GM18520 (cell line): ENCODE results near the gene MRTFA.
"Not testable (repeated sequence)": the region's sequence is repeated elsewhere in the genome, so short reads cannot be mapped to it uniquely, and the experiment has no call there.

Experiments
- ATAC-seq: cut with Tn5 transposase; IDR thresholded peaks from one replicate; pipeline ENCODE4 v1.9.1; 2021; ENCODE audit not compliant: unreplicated experiment

MRTFA gene

DNA sequence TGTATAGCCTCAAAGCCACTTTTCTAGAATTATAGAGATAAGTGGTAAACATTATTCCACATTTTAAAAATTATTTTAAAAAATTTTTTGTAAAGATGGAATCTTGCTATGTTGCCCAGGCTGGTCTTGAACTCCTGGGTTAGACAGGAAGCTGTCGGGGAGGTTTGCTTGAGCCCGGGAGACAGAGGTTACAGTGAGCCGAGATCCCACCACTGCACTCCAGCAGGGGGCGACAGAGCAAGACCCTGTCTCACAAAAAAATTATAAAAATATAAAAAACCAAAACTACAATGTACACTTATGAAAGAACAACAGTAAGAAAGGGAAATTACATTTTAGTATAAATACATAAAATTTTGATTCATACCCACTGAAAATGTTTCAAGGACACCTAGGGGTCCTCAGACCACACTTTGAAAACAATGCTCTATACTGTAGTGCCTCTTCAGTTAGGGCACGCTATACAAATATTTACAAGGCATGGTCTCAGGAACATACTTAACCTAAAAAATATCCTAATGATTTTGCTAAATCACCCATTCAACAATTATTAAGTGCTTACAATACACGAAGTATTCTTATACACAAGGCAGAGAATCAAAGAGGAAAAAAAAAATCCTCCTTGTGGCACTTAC lies 111.2 kb downstream of the MRTFA start:
- no peak for ATAC-seq

DNA sequence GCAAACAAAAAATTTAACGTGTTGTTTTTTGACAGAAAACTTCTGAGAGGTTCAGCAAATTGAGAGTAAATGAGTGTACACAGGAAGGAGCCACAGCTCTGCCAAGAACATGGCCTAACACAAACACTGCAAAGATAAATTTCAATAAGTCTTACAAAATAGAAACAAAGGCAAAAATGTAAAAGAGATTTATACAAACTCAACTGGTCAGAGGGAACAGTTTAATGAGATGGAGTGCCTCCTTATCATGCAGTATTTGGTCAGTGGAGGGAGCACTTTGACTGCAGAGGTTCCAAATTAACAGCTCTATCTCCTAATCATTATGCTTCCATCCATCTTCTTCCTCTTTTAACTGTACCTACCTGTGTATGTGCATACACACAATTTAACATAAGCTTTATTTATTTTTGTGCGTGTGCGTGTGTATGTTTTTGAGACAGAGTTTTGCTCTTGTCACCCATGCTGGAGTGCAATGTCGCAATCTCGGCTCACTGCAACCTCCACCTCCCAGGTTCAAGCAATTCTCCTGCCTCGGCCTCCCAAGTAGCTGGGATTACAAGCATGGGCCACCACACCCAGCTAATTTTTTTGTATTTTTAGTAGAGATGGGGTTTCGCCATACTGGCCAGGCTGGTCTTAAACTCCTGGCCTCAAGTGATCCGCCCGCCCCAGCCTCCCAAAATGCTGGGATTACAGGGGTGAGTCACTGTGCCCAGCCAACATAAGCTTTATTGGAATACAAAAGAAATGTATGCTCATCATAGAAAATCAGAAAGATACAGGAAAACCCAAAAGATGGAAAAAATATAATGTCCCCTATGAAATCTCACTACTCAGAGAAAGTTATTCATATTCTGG lies 111.9 kb downstream of the MRTFA start:
- no peak for ATAC-seq

DNA sequence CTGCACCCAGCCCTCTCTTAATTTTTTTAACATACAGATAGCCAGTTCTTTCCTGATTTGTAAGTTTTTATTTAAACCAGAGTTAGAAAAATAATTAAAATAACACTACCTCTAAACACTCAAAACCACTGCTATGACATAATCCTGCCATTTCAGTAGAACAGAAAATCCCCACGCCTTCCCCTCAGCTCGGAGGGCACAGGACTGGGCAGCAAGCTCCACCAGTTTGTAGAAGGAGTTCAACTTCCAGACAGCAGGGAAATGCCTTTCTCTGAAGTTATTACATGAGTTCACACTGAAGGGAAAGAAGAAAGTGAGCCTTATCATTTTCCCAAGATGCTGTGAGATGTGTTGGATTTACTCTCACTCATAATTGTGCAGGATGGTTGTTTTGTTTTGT lies 114.4 kb downstream of the MRTFA start:
- ATAC-seq = no peak

DNA sequence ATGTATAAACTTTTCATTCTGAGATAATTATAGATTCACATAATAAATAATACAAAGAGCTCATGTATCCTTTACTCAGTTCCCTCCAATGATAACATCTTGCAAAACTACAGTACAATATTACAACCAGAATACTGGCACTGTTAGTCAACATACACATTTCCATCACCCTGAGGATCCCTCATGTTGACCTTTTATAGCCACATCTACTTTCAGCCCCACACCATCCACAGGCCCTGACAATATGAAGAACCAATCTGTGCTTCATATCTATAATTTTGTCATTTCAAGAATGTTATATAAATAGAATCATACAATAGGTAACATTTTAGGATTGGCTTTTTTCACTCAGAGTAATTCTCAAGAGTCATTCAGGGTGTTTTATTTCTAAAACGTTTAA lies 115.5 kb downstream of the MRTFA start:
- ATAC-seq = no peak

DNA sequence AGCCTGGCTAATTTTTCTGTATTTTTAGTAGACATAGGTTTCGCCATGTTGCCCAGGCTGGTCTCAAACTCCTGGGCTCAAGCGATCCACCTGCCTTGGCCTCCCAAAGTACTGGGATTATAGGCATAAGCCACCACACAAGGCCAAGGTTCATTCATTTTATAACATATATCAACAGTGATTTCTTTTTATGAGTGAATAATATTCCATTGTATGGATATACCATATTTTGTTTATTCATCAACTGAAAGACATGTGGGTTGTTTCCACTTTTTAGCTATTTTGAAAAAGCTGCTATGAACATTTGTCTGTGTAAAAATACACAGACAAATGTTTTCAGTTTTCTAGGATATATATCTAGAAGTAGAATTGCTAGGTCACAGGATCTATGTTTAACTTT lies 116.0 kb downstream of the MRTFA start:
- no peak for ATAC-seq

DNA sequence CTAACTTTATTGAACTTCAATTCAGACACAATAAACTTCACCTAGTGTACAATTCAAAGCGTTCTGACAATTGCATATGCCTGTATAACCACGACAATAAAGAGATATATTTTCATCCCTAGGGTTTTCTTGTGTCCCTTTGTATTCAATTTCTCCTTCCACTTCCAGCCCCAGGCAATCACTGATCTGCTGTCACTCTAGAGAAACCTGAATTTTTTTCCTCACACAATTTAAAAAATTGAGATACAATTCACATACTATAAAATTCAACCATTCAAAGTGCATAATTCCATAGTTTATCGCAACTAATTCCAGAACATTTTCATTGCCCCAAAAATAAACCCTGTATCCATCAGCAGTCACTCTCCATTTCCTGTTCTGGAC lies 116.6 kb downstream of the MRTFA start:
- no peak for ATAC-seq

DNA sequence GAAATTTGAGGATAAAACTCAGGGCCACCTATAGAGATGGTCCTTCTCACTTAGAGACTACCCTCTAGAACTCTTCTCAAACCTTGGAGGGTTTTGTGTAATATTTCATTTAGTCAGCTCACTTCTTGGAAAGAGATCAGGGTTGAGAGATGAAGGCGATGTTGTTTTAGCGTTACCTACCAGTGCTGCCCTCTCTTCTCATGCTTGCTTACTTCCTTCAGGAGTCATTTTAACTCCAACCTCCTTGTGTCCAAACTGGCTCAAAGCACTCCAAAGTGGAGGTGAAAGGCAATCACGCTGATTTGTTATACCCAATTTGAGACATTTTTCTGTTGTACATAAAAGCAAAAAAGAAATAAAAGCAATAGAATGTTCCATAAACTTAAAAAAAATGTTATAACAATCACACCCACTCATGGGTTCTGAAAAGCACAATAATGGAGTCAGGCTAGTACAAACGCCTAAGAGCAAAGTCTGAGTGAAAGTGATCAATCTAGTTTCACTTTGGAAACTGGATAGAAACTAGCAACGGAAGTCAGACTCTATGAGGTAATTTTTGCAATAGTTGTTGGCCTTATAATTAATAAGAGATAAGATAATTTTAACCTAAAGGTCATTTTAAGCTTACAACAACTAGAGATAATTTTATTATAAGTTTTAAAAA lies 117.1 kb downstream of the MRTFA start:
- peak; percentile 61 for ATAC-seq

DNA sequence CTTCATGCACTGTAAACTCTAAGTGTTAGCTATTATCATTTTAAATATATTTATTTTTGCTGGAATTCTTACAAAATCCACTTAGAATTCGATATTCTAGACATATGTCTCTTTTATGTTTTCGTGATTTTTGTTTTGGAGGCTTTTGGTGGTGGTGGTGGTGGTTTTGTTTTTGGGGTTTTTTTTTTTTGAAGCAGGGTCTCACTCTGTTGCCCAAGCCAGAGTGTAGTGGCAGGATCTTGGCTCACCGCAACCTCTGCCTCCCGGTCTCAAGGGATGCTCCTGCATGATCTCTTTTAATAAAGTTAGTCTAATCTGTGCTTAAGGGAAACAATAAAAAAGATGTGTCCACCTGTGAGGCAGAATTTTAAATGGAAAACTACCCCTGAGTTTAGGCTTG lies 117.7 kb downstream of the MRTFA start:
- ATAC-seq = no peak

DNA sequence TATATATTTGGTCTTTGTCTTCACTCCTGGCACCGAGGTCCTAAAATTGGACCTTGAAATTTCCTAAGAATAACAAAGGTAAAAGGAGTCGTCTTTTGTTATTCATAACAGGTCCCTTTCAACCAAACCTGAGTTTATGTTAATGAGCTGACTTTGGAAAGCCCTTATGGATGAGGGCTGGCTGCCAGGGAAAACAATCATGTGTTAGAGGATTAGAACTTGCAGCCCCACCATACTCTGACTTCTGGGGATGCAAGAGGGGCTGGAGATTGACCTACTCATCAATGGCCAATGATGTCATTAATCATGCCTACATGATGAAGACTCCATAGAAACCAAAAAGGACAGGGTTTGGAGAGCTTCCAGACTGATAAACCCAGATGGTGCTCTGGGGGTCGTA lies 118.9 kb downstream of the MRTFA start:
- no peak for ATAC-seq

DNA sequence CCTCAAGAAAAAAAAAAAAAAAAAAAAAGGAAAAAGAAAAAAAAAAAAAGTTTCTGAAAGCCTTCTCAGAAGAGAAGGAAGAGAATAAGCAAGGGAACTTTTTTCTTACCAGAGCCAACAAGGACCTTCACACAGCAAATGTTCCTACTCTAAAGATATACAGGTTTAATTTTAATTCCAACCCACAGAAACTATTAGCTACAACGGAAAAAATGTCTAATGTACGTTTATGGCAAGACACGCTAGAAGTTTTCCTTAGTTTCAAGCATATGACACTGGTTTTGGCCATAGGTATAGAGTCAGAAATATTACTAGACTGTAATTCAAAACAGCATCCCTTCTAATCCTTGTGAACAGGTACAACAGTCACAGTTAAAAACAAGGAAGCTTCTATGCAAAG lies 120.1 kb downstream of the MRTFA start:
- ATAC-seq = no peak

DNA sequence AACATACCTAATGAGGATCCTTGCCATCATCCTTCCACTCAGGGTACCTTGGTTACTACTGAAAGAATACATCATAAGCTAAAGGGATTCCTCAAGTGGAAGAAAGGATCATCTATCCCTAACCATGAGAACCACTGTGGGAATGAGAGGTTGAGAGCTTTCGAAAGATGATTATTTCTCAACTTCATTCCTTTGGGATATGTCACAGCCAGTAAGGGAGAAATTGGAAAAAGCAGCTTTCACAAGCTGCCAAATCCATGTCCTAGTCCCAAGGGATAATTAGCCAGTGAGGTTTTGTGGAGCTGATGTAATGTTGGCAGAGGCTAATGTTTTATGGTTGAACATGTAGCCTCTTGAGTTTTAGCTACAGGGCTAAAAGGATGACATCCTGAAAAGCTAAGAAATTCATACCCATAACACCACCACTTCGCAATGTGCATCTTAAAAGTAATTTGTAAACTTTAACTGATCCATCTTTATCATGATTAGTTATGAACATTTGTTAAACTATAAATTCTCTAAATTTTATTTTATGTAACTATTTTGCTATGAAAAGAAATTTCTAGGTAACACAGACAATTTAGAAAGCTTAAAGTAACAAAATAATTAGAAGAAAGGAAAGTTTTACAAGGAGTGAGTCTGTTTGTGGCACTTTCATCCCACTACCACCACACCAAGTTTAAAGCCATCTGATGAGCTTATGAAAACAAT lies 123.9 kb downstream of the MRTFA start:
- ATAC-seq = no peak

DNA sequence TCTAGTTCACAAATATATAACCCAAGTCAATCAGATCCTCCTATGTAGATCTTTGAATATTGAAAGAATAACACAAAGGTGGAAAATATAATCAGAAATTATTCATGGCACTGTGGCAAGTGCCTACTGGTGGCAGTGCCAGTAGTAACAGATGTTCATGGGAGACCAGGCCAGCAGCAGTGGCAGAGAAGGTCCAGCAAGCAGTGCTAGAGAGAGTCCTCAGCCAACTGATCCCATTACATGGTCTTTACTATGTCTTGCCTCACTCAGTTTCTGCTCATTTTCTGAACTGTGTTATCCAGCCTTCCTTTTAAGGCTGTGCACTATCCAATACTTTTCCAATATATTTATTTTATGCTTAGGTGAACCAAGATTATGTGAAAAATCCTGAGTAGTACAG lies 124.9 kb downstream of the MRTFA start:
- no peak for ATAC-seq

DNA sequence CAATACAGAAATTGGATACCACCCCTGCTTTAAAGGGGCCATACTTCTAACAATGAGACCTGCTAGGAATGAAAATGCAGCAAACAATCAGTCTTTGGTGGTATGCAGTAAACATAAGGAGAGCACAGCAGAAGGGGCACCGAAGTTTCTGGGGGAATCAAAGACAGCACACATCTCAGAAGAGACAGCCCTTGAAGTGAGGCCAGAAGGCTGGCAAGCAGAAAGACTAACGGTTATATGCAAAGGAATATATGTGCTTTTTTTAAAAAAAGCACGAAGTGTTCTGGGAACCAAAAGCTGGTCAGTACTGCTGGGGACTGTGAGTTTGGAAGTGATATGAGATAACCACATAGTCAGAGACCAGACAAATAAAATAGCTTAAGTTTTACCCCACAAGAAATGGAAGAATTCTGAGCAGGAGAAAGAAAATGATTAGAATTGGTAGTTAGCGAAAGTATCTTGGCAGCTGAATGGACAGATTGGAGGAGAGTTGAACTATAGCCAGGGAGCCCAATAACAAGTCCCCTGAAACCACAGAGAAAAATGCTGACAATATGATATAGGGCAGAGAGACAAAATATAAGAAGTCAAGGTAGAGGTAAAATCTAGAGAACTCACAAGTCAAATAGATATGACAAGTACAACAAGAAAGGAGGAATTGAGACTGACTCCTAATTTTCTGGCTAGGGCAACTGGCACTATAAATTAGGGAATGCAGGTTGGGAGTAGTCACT lies 125.7 kb downstream of the MRTFA start:
- ATAC-seq = no peak

DNA sequence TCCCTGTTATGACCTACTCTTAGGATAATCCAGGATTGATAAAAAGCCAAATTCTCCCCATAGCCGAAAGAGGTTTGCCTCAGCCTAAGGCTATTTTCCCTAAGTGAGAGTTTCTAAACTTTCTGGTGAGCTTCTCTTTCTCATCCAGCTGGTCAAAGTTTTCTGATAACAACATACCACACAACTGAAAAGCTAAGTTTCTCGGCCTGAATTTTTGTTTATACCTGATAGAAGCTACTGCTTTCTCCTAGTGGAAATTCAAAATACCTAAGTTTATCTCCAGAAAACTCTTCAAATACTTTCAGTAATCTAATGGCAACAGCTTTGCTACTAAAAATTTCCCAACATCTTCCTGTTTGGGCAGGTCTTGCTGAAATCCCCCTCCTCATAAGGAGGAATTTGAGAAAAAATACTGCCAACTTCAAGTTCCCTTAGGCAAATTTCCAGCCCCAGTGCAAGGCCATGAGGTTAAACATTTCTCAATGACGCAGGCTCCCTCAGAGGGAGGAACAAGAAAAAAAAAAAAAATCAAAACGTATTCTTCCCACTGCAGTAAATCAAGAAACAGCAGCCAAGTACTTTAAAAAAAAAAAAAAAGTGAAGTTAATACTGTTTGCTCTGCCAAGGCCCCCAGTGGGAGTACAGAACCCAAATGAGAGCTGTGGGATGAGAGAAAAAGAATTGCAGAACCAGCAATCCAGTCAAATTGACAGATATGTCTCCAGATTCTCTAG lies 127.0 kb downstream of the MRTFA start:
- ATAC-seq = no peak

DNA sequence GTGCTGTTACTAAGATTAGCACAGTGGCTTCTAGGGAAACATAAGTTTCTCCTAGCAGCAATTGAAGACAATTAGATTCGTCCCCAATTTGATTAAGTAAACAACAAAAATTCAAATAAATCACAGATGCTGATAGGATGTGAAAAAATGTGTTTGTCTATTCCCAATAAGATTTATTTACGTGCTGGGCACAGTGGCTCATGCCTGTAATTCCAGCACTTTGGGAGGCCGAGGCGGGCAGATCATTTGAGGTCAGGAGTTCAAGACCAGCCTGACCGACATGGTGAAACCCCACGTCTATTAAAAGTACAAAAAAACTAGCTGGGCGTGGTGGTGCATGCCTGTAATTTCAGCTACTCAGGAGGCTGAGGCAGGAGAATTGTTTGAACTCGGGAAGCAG lies 128.5 kb downstream of the MRTFA start:
- ATAC-seq = not testable (repeated sequence)

DNA sequence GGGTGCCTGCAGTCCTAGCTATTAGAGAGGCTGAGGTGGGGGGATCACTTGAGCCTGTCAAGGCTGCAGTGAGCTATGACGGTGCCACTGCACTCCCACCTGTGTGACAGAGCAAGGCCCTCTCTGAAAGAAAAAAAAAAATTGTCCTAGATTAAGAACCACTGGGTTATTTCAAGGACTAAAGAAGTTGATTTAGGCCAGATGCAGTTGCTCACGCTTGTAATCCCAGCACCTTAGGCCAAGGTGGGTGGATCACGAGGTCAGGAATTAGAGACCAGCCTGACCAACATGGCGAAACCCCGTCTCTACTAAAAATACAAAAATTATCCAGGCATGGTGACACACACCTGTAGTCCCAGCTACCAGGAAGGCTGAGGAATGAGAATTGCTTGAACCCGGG lies 129.0 kb downstream of the MRTFA start:
- ATAC-seq = no peak

DNA sequence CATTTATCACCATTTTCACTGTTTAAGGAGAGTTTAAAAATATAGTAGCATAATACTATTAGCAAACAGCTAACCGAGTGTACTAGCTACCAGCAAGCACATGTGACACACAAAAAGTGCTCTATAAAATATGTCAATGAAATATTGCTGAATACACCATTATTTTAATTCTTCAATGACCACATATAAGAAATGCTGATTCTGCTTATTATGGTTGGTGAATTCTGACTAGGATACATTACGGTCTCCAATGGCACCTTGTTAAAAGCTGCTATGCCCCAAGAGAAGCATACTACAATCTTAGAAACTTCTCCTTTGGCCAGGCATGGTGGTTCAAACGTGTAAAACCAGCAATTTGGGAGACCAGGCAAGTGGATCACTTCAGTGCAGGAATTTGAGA lies 129.8 kb downstream of the MRTFA start:
- ATAC-seq = no peak

DNA sequence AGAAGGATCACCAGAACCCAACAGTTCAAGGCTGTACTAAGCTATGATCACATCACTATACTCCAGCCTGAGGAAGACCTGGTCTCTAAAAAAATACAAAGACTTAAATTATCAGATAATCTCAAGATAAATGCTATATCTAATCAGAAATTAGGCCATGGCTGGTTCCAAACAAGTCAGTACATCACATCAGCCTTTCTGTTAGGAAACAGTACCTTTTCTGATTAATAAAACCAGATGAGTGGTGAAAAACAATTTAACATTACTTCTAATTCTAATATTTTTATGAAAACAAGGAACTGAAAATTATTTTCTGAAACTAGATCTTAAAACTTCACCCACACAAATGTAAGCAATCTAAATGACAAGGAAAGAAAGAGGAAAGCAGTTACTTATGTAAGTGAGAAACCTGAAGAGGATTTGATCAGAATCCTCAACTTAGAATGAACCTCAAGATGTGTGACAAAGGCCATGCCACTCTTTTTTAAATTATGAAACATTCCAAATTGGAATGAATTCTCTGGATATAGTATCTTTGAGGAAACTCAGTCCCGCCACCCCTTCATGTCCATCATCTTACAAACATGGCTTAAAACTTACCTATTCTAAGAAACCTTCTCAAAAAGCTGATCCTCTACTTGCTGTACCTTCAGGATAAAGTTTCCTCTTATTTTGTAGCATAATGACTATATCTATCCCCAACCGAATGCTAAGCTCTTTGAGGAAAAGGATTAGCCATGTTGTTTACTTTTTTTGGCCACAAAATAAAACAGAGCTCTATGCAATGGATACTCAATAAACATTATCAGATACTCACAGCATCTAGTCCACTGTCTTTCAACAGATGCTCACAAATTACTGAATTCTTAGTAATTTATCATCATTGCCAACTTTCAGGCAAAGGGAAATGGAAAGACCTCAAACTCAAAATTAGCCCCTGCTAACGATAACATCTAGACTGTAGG lies 132.0 kb downstream of the MRTFA start:
- ATAC-seq = no peak

DNA sequence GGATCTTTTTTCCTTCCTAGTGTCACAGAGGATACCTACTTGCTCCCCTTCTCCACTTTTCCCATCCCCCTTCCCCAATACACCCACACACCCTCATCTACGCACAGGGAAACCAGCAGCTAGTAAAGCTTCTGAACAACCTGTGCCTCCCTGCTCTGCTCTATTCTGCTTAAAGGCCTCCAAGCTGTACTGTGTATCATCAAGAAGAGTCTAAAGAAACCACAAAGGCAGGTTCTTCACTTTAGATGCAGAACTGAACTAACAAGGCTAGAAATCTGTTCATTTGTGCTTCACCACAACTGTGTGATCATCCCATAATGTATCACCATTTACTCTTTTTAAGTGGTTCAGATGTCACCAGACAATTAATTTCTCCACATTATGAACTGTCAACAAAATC lies 133.6 kb downstream of the MRTFA start:
- no peak for ATAC-seq
